HCT116 (cell line): Measurements from ENCODE around the gene RFPL3. TPM values are rescaled to one million over a fixed set of nuclear protein-coding genes. Genes with fewer than 3 reads are reported as not detected.

ENCODE experiments used
- ATAC-seq: fragments of 200-7000 bp; cut with Tn5 transposase; 2 replicates; pipeline ENCODE4 v1.9.1; 2020; ENCODE audit warnings: mild to moderate bottlenecking, moderate library complexity
- BruUV-seq: library from RNA; stranded (reverse); fragments of 400-500 nt; replicated peaks from 2 replicates; lab custom pipeline; 2021; lab: Mats Ljungman, UMichigan
- CTCF ChIA-PET: fragments of 300-600 bp; sonication (Branson Sonifier 250); formaldehyde crosslinking; loops from one replicate; lab custom pipeline; 2021; ENCODE audit warnings: antibody characterized with exemption; lab: Charles Lee
- POLR2A ChIA-PET: fragments of 300-600, 350-600 bp; sonication (Branson Sonifier 250); formaldehyde crosslinking; loops from one replicate; lab custom pipeline; 2021; ENCODE audit warnings: antibody characterized with exemption; lab: Charles Lee
- RAD21 ChIA-PET, 2 experiments: fragments of 300-600 bp; sonication (Branson Sonifier 250); formaldehyde crosslinking; loops; one replicate each; lab custom pipeline; 2023; ENCODE audit warnings: low total read pairs in 2 of 2; ENCODE audit not compliant: uncharacterized antibody in 2 of 2, unreplicated experiment in 2 of 2, low non-redundant PET in 1 of 2; lab: Charles Lee
- DNase-seq: peaks from one replicate; pipeline ENCODE4 v3.0.0-alpha.2; 2010; ENCODE audit warnings: low read depth, low spot score
- H2AFZ ChIP-seq: fragments of 200-600 bp; shearing (Covaris generic), sonication (generic); 2 replicates; pipeline ENCODE4 v1.6.1; 2017; ENCODE audit warnings: low read depth, mixed run types, mixed read lengths, antibody characterized with exemption, low read length; ENCODE audit not compliant: poor library complexity, severe bottlenecking
- H3K27ac ChIP-seq: 2 replicates; pipeline ENCODE4 v1.5.1; 2012; ENCODE audit warnings: low read depth, low read length
- H3K27me3 ChIP-seq: fragments of 200-600 bp; sonication (generic); 2 replicates; pipeline ENCODE4 v1.6.1; 2016; ENCODE audit warnings: mixed run types, low read length, mixed read lengths; ENCODE audit not compliant: insufficient read depth
- H3K36me3 ChIP-seq, 2 experiments: fragments of 200-500 bp in 1 of 2; fragments of 200-600 bp in 1 of 2; sonication (Bioruptor generic) in 1 of 2; sonication (generic) in 1 of 2; 2 replicates each; pipeline versions ENCODE4 v1.5.1 to v1.6.1; 2014 to 2016; ENCODE audit warnings: low read length in 2 of 2, inconsistent platforms in 1 of 2, mixed read lengths in 1 of 2, mixed run types in 1 of 2; ENCODE audit not compliant: insufficient read depth in 2 of 2, control insufficient read depth in 1 of 2
- H3K4me1 ChIP-seq, 2 experiments: fragments of 200-600 bp in 1 of 2; sonication (generic) in 1 of 2; 2 replicates each; pipeline versions ENCODE4 v1.5.1 to v1.6.1; 2012 to 2017; ENCODE audit warnings: low read length in 2 of 2, inconsistent platforms in 1 of 2, mild to moderate bottlenecking in 1 of 2, mixed read lengths in 1 of 2, mixed run types in 1 of 2, moderate library complexity in 1 of 2; ENCODE audit not compliant: insufficient read depth in 2 of 2, control insufficient read depth in 1 of 2
- H3K4me2 ChIP-seq: fragments of 200-600 bp; sonication (generic); 2 replicates; pipeline ENCODE4 v1.6.1; 2017; ENCODE audit warnings: mixed run types, low read length, mixed read lengths
- H3K4me3 ChIP-seq, 2 experiments: fragments of 200-600 bp in 1 of 2; sonication (generic) in 1 of 2; replicated peaks in 1 of 2; 2 replicates each; pipeline ENCODE4 v1.5.1; 2011 to 2016; ENCODE audit warnings: low read length in 2 of 2, control low read depth in 1 of 2, low read depth in 1 of 2, mild to moderate bottlenecking in 1 of 2, mixed read lengths in 1 of 2, mixed run types in 1 of 2
- H3K79me2 ChIP-seq: fragments of 200-600 bp; sonication (generic); 2 replicates; pipeline ENCODE4 v1.6.1; 2017; ENCODE audit warnings: mild to moderate bottlenecking, mixed run types, low read length, moderate library complexity, mixed read lengths; ENCODE audit not compliant: insufficient read depth
- H3K9ac ChIP-seq: fragments of 200-600 bp; sonication (generic); 2 replicates; pipeline ENCODE4 v1.6.1; 2016; ENCODE audit warnings: low read length, mixed read lengths
- H3K9me2 ChIP-seq: fragments of 200-600 bp; sonication (generic), shearing (Covaris generic); 2 replicates; pipeline ENCODE4 v1.6.1; 2017; ENCODE audit warnings: mixed run types, mild to moderate bottlenecking, moderate library complexity; ENCODE audit not compliant: insufficient read depth
- H3K9me3 ChIP-seq, 2 experiments: fragments of 200-500 bp in 1 of 2; fragments of 200-600 bp in 1 of 2; sonication (Bioruptor generic) in 1 of 2; sonication (generic) in 1 of 2; 2 replicates each; pipeline ENCODE4 v1.6.1; 2014 to 2017; ENCODE audit warnings: low read length in 2 of 2, mixed read lengths in 2 of 2, inconsistent platforms in 1 of 2, low read depth in 1 of 2, mild to moderate bottlenecking in 1 of 2, mixed run types in 1 of 2, moderate library complexity in 1 of 2; ENCODE audit not compliant: control insufficient read depth in 1 of 2, insufficient read depth in 1 of 2
- H4K20me1 ChIP-seq: fragments of 200-600 bp; sonication (generic), shearing (Covaris generic); 2 replicates; pipeline ENCODE4 v1.6.1; 2017; ENCODE audit warnings: mixed run types, mild to moderate bottlenecking, moderate library complexity; ENCODE audit not compliant: insufficient read depth
- CBX3 ChIP-seq: IDR thresholded peaks from 2 replicates; pipeline ENCODE4 v1.6.1; 2012; ENCODE audit warnings: low read depth
- CEBPB ChIP-seq: IDR thresholded peaks from 2 replicates; pipeline ENCODE4 v1.6.1; 2012; ENCODE audit warnings: low read depth
- ELF1 ChIP-seq: IDR thresholded peaks from 2 replicates; pipeline ENCODE4 v1.6.1; 2012; ENCODE audit warnings: low read depth, borderline replicate concordance
- EZH2 ChIP-seq: fragments of 200-600 bp; sonication (generic); IDR thresholded peaks from 2 replicates; pipeline ENCODE4 v1.6.1; 2017; ENCODE audit warnings: antibody characterized with exemption, mixed run types
- EZH2phosphoT487 ChIP-seq: fragments of 200-600 bp; IDR thresholded peaks from 2 replicates; pipeline ENCODE4 v1.6.1; 2018; ENCODE audit warnings: antibody characterized with exemption, borderline replicate concordance
- FOSL1 ChIP-seq: IDR thresholded peaks from 2 replicates; pipeline ENCODE4 v1.6.1; 2012; ENCODE audit warnings: low read depth
- JUND ChIP-seq: IDR thresholded peaks from 2 replicates; pipeline ENCODE4 v1.6.1; 2012
- POLR2A ChIP-seq: IDR thresholded peaks from 2 replicates; pipeline ENCODE4 v1.7.0; 2011; ENCODE audit warnings: borderline replicate concordance; ENCODE audit not compliant: insufficient read depth, insufficient read length; ENCODE audit errors: extremely low read depth
- POLR2AphosphoS5 ChIP-seq: IDR thresholded peaks from 2 replicates; pipeline ENCODE4 v1.6.1; 2011; ENCODE audit warnings: mild to moderate bottlenecking, low read depth, low read length, moderate library complexity
- RAD21 ChIP-seq: IDR thresholded peaks from 2 replicates; pipeline ENCODE4 v1.6.1; 2012; ENCODE audit warnings: low read depth, mild to moderate bottlenecking
- SP1 ChIP-seq: IDR thresholded peaks from 2 replicates; pipeline ENCODE4 v1.6.1; 2012; ENCODE audit warnings: low read depth
- SRF ChIP-seq: IDR thresholded peaks from 2 replicates; pipeline ENCODE4 v1.6.1; 2012; ENCODE audit warnings: low read depth
- TCF7L2 ChIP-seq: IDR thresholded peaks from 2 replicates; pipeline ENCODE4 v1.7.0; 2011; ENCODE audit warnings: borderline replicate concordance, inconsistent platforms; ENCODE audit not compliant: insufficient read depth, insufficient read length; ENCODE audit errors: extremely low read depth
- YY1 ChIP-seq: IDR thresholded peaks from 2 replicates; pipeline ENCODE4 v1.6.1; 2011; ENCODE audit warnings: low read length, low read depth, moderate library complexity, mild to moderate bottlenecking; ENCODE audit not compliant: insufficient replicate concordance; ENCODE audit errors: extremely low read depth
- ZFX ChIP-seq: fragments of 450-650 bp; IDR thresholded peaks from 2 replicates; pipeline ENCODE4 v1.6.1; 2017
- ZNF274 ChIP-seq: fragments of 200-500 bp; sonication (Bioruptor generic); IDR thresholded peaks from 2 replicates; pipeline ENCODE4 v1.6.1; 2014; ENCODE audit warnings: mild to moderate bottlenecking, low read depth, low read length, inconsistent platforms
- intact Hi-C: fragments of 100-400 bp; cut with micrococcal nuclease; formaldehyde crosslinking; loops from 2 replicates; pipeline ENCODE4 v1.10.0; 2022
- total RNA-seq: library from RNA; stranded (reverse); gene quantifications from one replicate; pipeline ENCODE4 v1.2.1, GENCODE V29; 2021; ENCODE audit not compliant: unreplicated experiment
- TF ChIP-seq, protein P1 (sequence below): IDR thresholded peaks from 2 replicates; pipeline ENCODE4 v1.6.1; 2011; ENCODE audit warnings: mild to moderate bottlenecking, low read length, moderate library complexity; ENCODE audit not compliant: insufficient replicate concordance; ENCODE audit errors: extremely low read depth
- TF ChIP-seq, protein P2 (sequence below): IDR thresholded peaks from 2 replicates; pipeline ENCODE4 v1.6.1; 2012

The RFPL3 gene
- total RNA-seq, 1 experiment from 2014 or later, result not detected

DNA sequence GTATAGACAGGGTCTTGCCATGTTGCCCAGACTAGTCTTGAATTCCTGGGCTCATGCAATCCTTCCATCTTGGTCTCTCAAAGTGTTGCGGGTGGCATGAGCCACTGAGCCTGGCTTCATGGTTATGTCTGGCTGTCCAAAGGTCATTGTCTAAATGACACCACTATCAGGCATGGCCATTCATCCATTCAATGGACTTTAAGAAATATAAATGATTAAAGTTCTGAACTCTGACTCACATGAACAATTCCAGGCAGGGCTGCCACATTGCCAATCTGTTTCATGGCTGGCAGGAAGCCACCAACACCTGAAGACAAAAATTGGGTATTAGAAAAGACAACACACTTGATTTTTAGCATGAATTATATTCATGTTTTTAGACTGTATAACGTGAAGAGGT lies 50.3 kb downstream of the RFPL3 start:
- Histone ChIP-seq H3K79me2 (peaks cover 54% of the 10 kb centered on the region), H4K20me1 (no peaks in the 10 kb centered on the region), H3K9ac (no peak overlapping the region), H3K36me3 (peaks cover 25 to 39% of the 10 kb centered on the region in 2 experiments; a peak in 3 of 4 replicates), H3K4me1 (peaks cover 12 to 20% of the 10 kb centered on the region in 2 experiments; a peak in 2 of 4 replicates), H3K9me2 (no peaks in the 10 kb centered on the region), H3K4me2 (no peak overlapping the region), H3K9me3 (no peaks in the 10 kb centered on the region), H3K27me3 (no peaks in the 10 kb centered on the region), H2AFZ (no peak overlapping the region), H3K4me3 (no peak overlapping the region), H3K27ac (no peak overlapping the region)
- ChIA-PET RAD21 (no interaction called here), CTCF (no interaction called here), POLR2A (no interaction called here)
- no peak for DNase-seq
- BruUV-seq, result no TSS peak
- no peak for ATAC-seq
- TF ChIP-seq EZH2, result no peak
- no peak for TF ChIP-seq YY1
- TF ChIP-seq POLR2AphosphoS5, result no peak
- no peak for TF ChIP-seq CEBPB
- TF ChIP-seq FOSL1, result no peak
- TF ChIP-seq TCF7L2, result no peak
- TF ChIP-seq CBX3, result no peak
- TF ChIP-seq SRF, result no peak
- TF ChIP-seq ZFX, result no peak
- TF ChIP-seq ZNF274, result no peak
- TF ChIP-seq JUND, result no peak
- no peak for TF ChIP-seq RAD21
- TF ChIP-seq, protein P1, sequence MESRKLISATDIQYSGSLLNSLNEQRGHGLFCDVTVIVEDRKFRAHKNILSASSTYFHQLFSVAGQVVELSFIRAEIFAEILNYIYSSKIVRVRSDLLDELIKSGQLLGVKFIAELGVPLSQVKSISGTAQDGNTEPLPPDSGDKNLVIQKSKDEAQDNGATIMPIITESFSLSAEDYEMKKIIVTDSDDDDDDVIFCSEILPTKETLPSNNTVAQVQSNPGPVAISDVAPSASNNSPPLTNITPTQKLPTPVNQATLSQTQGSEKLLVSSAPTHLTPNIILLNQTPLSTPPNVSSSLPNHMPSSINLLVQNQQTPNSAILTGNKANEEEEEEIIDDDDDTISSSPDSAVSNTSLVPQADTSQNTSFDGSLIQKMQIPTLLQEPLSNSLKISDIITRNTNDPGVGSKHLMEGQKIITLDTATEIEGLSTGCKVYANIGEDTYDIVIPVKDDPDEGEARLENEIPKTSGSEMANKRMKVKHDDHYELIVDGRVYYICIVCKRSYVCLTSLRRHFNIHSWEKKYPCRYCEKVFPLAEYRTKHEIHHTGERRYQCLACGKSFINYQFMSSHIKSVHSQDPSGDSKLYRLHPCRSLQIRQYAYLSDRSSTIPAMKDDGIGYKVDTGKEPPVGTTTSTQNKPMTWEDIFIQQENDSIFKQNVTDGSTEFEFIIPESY, result no peak
- TF ChIP-seq SP1, result no peak
- no peak for TF ChIP-seq POLR2A
- TF ChIP-seq ELF1, result no peak
- no peak for TF ChIP-seq EZH2phosphoT487
- TF ChIP-seq, protein P2, sequence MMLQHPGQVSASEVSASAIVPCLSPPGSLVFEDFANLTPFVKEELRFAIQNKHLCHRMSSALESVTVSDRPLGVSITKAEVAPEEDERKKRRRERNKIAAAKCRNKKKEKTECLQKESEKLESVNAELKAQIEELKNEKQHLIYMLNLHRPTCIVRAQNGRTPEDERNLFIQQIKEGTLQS, result no peak
- intact Hi-C loops, result no loop called here
